ENCODE data around the gene MAP2K6.

MAP2K6 gene

DNA sequence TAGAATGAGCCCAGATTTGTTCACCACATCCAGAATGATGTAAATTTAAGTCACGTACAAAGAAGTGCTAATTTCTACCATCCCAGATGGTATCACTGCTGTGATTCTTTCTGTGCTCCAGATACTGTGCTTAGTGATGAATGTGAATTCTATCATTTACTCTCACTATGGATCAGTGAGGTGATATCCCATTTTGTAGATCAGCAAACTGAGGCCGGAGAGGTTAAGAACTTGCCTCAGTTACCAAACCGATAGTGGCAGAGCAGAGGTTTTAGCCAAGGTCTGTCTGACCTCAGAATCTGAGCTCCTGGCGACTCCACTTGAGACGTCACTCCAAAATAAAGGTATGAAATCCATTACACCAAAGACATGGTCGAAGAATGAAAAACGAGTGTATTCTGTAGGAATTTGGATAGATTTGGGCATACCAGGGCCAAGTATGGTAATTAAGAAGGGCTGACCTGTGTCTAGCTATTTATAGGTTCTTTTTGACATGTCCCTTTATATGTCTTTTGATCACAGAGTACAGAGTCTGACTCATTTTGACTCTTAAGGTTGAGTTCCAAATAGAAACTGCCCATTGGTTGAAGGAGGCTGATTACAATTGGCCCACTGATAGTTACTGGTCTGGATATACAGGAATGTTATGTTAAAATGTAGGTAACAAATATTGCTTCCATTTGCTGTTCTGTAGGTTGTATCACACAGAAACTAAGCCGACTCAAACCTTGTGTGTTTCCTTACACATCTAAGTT, 10.0 kb downstream of the MAP2K6 start:
- DNase-seq (ENCODE audit: low read depth, low spot score) = no peak
- H3K4me3 ChIP-seq (ENCODE audit: low read length) = no peak overlapping the region

GRCh38 chr17:69425978-69426377, 11.5 kb downstream of the MAP2K6 start:
- no peak for DNase-seq (ENCODE audit: low read depth, low spot score)
- no peak overlapping the region for H3K4me3 ChIP-seq (ENCODE audit: low read length)

- no peak for DNase-seq (ENCODE audit: low read depth, low spot score)
Observed at GRCh38 chr17:69427486-69428197, 13.1 kb downstream of the MAP2K6 start.

DNA sequence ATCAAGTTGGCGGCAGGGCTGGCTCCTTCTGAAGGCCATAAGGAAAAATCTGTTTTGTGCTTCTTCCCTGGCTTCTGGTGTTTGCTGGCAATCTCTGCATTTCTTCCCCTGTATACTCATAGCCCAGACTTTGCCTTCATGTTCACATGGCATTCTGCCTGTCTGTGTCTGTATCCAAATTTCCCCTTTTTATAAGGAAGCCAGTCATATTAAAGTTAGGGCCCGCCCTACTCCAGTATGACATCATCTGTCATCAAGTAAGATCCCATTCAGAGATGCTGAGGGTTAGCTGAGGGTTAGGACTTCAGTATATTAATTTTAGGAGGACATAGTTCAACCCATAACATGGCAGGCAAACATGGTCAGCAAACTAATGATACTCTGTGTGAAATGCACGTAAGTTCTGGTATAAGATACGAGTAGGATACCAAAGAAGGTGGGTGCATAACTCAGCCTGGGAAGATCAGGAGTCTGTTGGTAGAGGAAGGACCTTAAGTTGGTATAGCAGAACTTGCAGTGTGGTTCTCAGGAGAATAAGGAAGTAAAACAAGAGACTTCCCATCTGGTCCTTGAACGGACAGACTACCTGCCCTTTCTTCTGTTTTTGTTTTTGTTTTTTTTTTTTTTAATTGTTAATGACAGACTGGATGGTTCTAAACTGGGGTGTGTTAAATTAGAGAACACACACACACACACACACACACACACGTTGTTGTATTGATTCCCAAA, 13.9 kb downstream of the MAP2K6 start:
- H3K4me3 ChIP-seq (ENCODE audit: low read length) = no peak overlapping the region
- no peak for DNase-seq (ENCODE audit: low read depth, low spot score)

More at GRCh38 chr17:69427486-69428197, 13.1 kb downstream of the MAP2K6 start:
- H3K4me3 ChIP-seq (ENCODE audit: low read length) = no peak overlapping the region

- no peak for DNase-seq (ENCODE audit: low read depth, low spot score)
- H3K4me3 ChIP-seq (ENCODE audit: low read length) = no peak overlapping the region
Observed at GRCh38 chr17:69430488-69430887, 16.0 kb downstream of the MAP2K6 start.

DNA sequence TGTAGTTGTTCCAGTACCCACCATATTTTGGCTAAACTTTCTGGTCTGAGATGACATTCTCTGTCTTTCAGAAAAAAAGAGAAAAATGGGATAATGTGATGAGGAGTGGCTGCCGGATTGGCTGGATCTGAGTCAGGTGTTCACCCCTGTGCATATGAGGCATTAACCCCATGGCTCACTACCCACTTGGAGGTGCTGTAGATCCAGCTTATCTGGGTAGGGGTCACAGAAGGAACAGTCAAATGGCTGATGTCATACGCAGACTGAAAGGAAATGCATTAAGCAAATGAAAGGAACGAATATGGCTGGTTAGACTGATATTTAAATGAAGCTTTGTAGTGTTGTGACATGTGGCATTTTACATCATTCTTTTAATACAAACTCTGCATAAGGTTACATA, 17.3 kb downstream of the MAP2K6 start:
- DNase-seq (ENCODE audit: low read depth, low spot score) = no peak
- no peak overlapping the region for H3K4me3 ChIP-seq (ENCODE audit: low read length)

GRCh38 chr17:69433093-69433492, 18.6 kb downstream of the MAP2K6 start:
- no peak for DNase-seq (ENCODE audit: low read depth, low spot score)
- no peak overlapping the region for H3K4me3 ChIP-seq (ENCODE audit: low read length)

- DNase-seq (ENCODE audit: low read depth, low spot score) = no peak
- H3K4me3 ChIP-seq (ENCODE audit: low read length) = no peak overlapping the region
Observed at GRCh38 chr17:69434164-69434579, 19.7 kb downstream of the MAP2K6 start.

- DNase-seq (ENCODE audit: low read depth, low spot score) = no peak
- H3K4me3 ChIP-seq (ENCODE audit: low read length) = no peak overlapping the region
Observed at GRCh38 chr17:69435971-69436696, 21.6 kb downstream of the MAP2K6 start.

- no peak for DNase-seq (ENCODE audit: low read depth, low spot score)
- no peak overlapping the region for H3K4me3 ChIP-seq (ENCODE audit: low read length)
Observed at GRCh38 chr17:69437475-69437874, 23.0 kb downstream of the MAP2K6 start.

DNA sequence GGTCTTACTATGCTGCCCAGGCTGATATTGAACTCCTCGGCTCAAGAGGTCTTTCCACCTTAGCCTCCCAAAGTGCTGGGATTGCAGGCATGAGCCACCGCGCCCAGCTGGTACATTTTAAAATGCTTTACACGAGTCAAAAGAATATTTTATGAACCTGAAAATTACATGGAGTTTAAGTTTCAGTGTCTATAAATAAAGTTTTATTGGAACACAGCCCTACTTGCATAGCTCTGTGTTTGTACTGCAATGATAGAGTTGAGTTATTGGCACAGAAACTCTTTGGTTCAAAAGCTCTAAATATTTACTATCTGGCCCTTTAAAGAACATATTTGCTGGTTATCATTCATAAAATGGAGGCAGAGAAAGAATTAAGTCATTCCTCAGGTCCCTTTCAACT, 24.3 kb downstream of the MAP2K6 start:
- no peak overlapping the region for H3K4me3 ChIP-seq (ENCODE audit: low read length)
- no peak for DNase-seq (ENCODE audit: low read depth, low spot score)

DNA sequence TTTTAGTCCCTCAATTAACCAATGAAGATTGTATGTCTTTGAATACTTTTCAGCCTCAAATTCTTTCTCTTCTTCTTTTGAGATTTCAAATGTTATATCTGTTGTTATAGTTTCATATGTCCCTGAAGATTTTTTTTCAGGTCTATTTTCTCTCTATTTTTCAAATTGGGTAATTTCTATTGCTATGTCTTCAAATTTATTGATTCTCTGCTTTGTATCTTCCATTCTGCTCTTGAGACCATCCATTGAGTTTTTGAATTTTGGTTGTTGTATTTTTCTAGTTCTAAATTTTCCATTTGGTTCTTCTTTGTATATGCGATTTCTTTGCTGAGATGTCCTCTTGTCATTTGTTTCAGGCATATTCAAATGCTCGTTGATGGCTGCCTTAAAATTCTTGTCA, 26.7 kb downstream of the MAP2K6 start:
- no peak overlapping the region for H3K4me3 ChIP-seq (ENCODE audit: low read length)
- DNase-seq (ENCODE audit: low read depth, low spot score) = no peak

- no peak for DNase-seq (ENCODE audit: low read depth, low spot score)
- H3K4me3 ChIP-seq (ENCODE audit: low read length) = no peak overlapping the region
Observed at GRCh38 chr17:69443138-69443537, 28.6 kb downstream of the MAP2K6 start.

DNA sequence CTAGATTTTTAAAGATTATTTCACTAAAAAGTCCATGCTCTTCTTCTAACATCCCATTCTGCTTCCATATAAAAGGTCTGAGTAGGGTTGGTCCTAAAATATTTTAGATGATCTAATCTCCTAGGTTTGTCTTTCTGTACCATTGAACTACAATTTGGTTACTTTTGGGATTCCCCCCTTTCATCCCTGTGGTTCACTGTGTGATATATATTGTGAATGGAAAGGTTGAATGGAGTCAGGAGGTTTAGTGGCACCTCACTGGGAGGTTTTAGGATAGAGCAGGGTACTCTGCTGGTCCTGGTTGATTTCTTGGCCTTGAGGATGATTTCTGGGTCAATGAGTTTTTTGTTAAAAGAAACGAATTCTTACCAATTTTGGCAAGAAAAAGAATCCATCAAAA, 29.5 kb downstream of the MAP2K6 start:
- no peak overlapping the region for H3K4me3 ChIP-seq (ENCODE audit: low read length)
- DNase-seq (ENCODE audit: low read depth, low spot score) = no peak

- H3K4me3 ChIP-seq (ENCODE audit: low read length) = no peak overlapping the region
- DNase-seq (ENCODE audit: low read depth, low spot score) = no peak
Observed at GRCh38 chr17:69445132-69445531, 30.6 kb downstream of the MAP2K6 start.

GRCh38 chr17:69447726-69448125, 33.2 kb downstream of the MAP2K6 start:
- no peak overlapping the region for H3K4me3 ChIP-seq (ENCODE audit: low read length)

GRCh38 chr17:69448431-69449102, 34.1 kb downstream of the MAP2K6 start:
- H3K4me3 ChIP-seq (ENCODE audit: low read length) = no peak overlapping the region
- DNase-seq (ENCODE audit: low read depth, low spot score) = no peak

More at GRCh38 chr17:69447726-69448125, 33.2 kb downstream of the MAP2K6 start:
- no peak for DNase-seq (ENCODE audit: low read depth, low spot score)

GRCh38 chr17:69450131-69450530, 35.6 kb downstream of the MAP2K6 start:
- no peak for DNase-seq (ENCODE audit: low read depth, low spot score)

GRCh38 chr17:69450918-69451317, 36.4 kb downstream of the MAP2K6 start:
- no peak for DNase-seq (ENCODE audit: low read depth, low spot score)

More at GRCh38 chr17:69450131-69450530, 35.6 kb downstream of the MAP2K6 start:
- no peak overlapping the region for H3K4me3 ChIP-seq (ENCODE audit: low read length)

More at GRCh38 chr17:69450918-69451317, 36.4 kb downstream of the MAP2K6 start:
- H3K4me3 ChIP-seq (ENCODE audit: low read length) = no peak overlapping the region
